Suprapubic skin (tissue), 4 donors: Measurements from ENCODE around the gene SRRM3. TPM values are rescaled to one million over a fixed set of nuclear protein-coding genes. Genes with fewer than 3 reads are reported as not detected.
"Not testable (repeated sequence)": the region's sequence is repeated elsewhere in the genome, so short reads cannot be mapped to it uniquely, and the experiment has no call there.

Experiments
- DNase-seq, 2 donors: peaks; one replicate each; pipeline ENCODE4 v3.0.0-alpha.2; 2019; ENCODE audit warnings: low spot score in 2 of 2
- H3K27ac ChIP-seq: fragments of 200-600 bp; sonication (generic); one replicate; pipeline ENCODE4 v1.5.1; 2019
- H3K27me3 ChIP-seq: fragments of 200-600 bp; sonication (generic); one replicate; pipeline ENCODE4 v1.5.1; 2019
- H3K36me3 ChIP-seq: fragments of 200-600 bp; sonication (generic); one replicate; pipeline ENCODE4 v1.5.1; 2019
- H3K4me1 ChIP-seq: fragments of 200-600 bp; sonication (generic); one replicate; pipeline ENCODE4 v1.5.1; 2019
- H3K4me3 ChIP-seq: fragments of 200-600 bp; sonication (generic); one replicate; pipeline ENCODE4 v1.5.1; 2019; ENCODE audit warnings: mild to moderate bottlenecking
- H3K9me3 ChIP-seq: fragments of 200-600 bp; sonication (generic); one replicate; pipeline ENCODE4 v1.5.1; 2019
- CTCF ChIP-seq, 2 donors: fragments of 200-600 bp in 1 of 2; fragments of 450-650 bp in 1 of 2; sonication (generic) in 1 of 2; IDR thresholded peaks; one replicate each; pipeline ENCODE4 v1.5.1; 2016 to 2019; ENCODE audit warnings: antibody characterized with exemption in 2 of 2, mild to moderate bottlenecking in 1 of 2, moderate library complexity in 1 of 2
- EP300 ChIP-seq: sonication (generic); formaldehyde crosslinking; IDR thresholded peaks from one replicate; pipeline ENCODE4 v1.6.1; 2017; ENCODE audit warnings: antibody characterized with exemption
- POLR2A ChIP-seq, 2 donors: fragments of 450-650 bp; IDR thresholded peaks; one replicate each; pipeline ENCODE4 v1.6.1; 2017; ENCODE audit warnings: antibody characterized with exemption in 2 of 2, mild to moderate bottlenecking in 2 of 2, moderate library complexity in 2 of 2
- POLR2AphosphoS5 ChIP-seq, 3 donors: sonication (generic); formaldehyde crosslinking; IDR thresholded peaks; one replicate each; pipeline ENCODE4 v1.6.1; 2017; ENCODE audit warnings: antibody characterized with exemption in 3 of 3
- WGBS: methylation state at CpG from one replicate; pipeline ENCODE4 v1.1.5; 2018; 5-methylcytosine and 5-hydroxymethylcytosine counted together
- total RNA-seq, 4 donors: library from RNA; depleted of rRNA; stranded (reverse); fragments of >200 nt; gene quantifications; one replicate each; pipeline ENCODE4 v1.1.0, GENCODE V29; 2016

SRRM3 gene
- total RNA-seq, 4 donors from 2014 or later, result 5.6 to 8.5 (median 7.7) TPM

DNA sequence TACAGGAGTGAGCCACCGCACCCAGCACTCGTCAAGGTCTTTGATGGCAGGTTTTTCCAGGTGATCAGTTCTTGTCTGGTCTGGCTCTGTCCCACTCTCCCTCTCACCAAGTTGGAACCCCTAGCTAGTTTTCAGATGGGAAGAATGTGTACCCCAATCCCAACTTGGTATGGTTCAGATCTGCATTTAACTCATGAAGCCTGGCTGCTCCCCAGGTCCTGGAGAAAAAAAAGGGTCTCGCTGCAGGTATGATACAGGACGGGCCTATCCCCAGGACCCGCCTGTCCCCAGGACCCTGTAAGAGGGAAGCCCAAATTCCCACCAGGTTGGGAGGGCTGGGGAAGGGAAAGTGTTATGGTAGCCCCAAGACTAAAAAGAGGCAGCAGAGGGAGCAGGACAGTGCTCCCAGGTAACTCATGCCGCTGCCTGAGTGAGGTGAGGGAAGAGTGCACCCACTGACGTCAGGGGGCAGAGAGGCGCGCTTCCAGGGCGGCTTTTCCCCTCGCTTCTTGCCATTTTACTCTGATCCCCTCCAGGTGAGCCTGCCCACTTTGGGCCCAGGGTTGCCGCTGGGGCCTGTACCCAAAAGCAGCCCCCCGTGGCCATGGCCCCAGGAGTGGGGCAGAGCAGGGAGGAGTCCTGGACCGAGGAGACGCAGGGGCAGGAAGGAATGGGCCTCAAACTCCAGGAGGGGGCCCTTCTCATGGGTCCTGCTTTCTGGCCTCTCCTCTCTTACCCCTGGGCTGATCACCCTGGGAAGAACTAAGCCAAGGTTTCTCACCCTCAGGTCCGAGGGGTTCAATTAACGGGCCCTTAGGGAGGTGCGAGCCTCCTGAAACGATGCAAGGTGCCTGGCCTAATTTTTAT, 36.4 kb upstream of the SRRM3 start:
- Histone ChIP-seq H3K27me3 (no peaks in the 10 kb centered on the region), H3K4me1 (peaks cover 10% of the 10 kb centered on the region), H3K9me3 (no peaks in the 10 kb centered on the region), H3K36me3 (no peaks in the 10 kb centered on the region), H3K4me3 (no peak overlapping the region), H3K27ac (no peak overlapping the region)
- TF ChIP-seq CTCF (IDR thresholded peaks at IDR 0.05) (no peak), EP300 (no peak), POLR2AphosphoS5 (IDR thresholded peaks at IDR 0.05) (no peak), POLR2A (IDR thresholded peaks at IDR 0.05) (no peak)
- peak in 1 of 2 donors; percentile 59 for DNase-seq
- WGBS, result 91% methylated on average over 18 of the region's 19 CpGs

GRCh38 chr7:76165973-76166403, 35.7 kb upstream of the SRRM3 start:
- H3K36me3 ChIP-seq, result no peaks in the 10 kb centered on the region
- H3K4me1 ChIP-seq, result peaks cover 10% of the 10 kb centered on the region
- DNase-seq, result peak in 1 of 2 donors; percentile 49
- no peaks in the 10 kb centered on the region for H3K27me3 ChIP-seq
- no peaks in the 10 kb centered on the region for H3K9me3 ChIP-seq
- WGBS, result 68% methylated on average over 15 of the region's 15 CpGs
- peak overlapping the region; percentile 53 for H3K4me3 ChIP-seq
- TF ChIP-seq POLR2A (IDR thresholded peaks at IDR 0.05), result no peak
- no peak for TF ChIP-seq CTCF (IDR thresholded peaks at IDR 0.05)
- TF ChIP-seq EP300, result no peak
- TF ChIP-seq POLR2AphosphoS5 (IDR thresholded peaks at IDR 0.05), result no peak
- peak overlapping the region; percentile 72 for H3K27ac ChIP-seq

DNA sequence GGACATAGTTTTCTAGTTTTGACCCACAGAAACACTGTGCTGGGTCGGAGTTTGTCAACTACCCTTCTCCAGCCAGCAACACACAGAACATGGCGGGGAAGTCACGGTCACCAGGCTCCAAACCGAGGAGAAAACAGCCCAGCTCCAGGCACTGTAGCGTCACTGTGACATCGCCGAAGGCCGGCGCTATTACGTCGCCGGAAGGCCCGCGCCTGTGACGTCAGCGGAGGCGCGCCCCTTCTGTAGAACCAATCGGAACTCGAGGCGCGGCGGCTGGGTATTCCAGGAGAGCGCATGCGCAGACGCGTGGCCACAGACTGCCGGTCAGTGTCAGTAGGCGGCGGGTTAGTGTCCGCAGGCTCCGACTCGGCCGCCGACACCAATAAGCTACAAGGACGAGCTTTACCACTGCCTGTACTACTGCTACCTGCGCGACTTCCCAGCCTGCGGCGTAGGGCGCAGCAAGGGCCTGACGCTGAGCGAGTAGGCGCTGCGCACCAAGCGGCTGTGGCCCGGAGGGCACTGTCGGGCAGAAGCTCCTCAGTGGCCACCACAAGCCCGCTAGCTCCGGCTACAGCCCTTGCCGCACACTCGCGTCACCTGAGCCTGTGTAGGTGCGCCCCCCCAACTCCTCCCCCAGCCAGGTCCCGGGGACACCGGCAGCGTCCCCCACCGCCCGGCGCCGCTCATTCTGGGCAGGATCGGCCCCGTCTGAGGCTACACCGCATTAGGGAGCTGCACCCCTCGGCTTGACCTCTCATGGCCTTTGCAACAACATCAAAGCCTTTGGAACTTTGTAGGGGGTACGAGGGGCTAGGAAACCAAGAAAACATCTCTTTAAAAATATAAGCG, 35.1 kb upstream of the SRRM3 start:
- Histone ChIP-seq H3K27me3 (no peaks in the 10 kb centered on the region), H3K4me1 (peaks cover 10% of the 10 kb centered on the region), H3K36me3 (no peaks in the 10 kb centered on the region), H3K4me3 (peak overlapping the region; percentile 53), H3K9me3 (no peaks in the 10 kb centered on the region), H3K27ac (peak overlapping the region; percentile 72)
- TF ChIP-seq POLR2AphosphoS5 (IDR thresholded peaks at IDR 0.05) (peak in 1 of 3 donors; percentile 80), EP300 (no peak), POLR2A (IDR thresholded peaks at IDR 0.05) (peak in 1 of 2 donors; percentile 25)
- 4% methylated on average over 24 of the region's 67 CpGs for WGBS
- DNase-seq, result peak; percentile 98 to 99

- Histone ChIP-seq H3K4me1 (peaks cover 3% of the 10 kb centered on the region), H3K27ac (no peak overlapping the region), H3K36me3 (no peaks in the 10 kb centered on the region), H3K27me3 (no peaks in the 10 kb centered on the region), H3K4me3 (no peak overlapping the region), H3K9me3 (no peaks in the 10 kb centered on the region)
- 80% methylated on average over 1 of the region's 12 CpGs for WGBS
- TF ChIP-seq POLR2AphosphoS5 (IDR thresholded peaks at IDR 0.05) (no peak), POLR2A (IDR thresholded peaks at IDR 0.05) (no peak), CTCF (IDR thresholded peaks at IDR 0.05) (no peak), EP300 (no peak)
- DNase-seq, result no peak
These were observed 28.0 kb upstream of the SRRM3 start for GRCh38 chr7:76173566-76174205.

- not testable (repeated sequence) for H3K27ac ChIP-seq, DNase-seq, H3K9me3 ChIP-seq, H3K27me3 ChIP-seq, H3K4me1 ChIP-seq, H3K4me3 ChIP-seq, H3K36me3 ChIP-seq
- 85% methylated on average over 4 of the region's 11 CpGs for WGBS
These were observed 24.7 kb upstream of the SRRM3 start for GRCh38 chr7:76176951-76177350.
